Measurements from ENCODE around the gene TANC1.

Gene TANC1

DNA sequence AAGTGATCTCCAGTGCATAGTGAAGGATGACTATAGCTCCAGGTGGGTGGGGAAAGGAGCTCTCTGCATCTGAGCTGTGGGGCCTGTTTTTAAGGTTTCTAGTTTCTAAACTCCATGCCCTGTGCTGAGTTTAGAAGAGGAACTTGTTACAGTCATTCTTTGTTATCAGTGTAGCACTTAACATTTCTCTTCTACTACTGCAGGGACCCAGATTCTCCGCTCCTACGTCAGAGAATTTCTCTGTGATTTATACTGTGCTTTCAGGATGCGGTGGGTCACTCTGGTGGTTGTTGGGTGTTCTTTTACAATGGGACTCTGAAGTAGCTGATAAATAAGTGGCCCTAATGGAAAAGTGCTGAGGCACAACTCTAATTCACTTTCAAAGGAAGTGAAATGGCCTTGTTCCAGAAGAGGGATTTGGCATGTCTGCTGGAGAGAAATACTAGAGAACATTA, 196.0 kb downstream of the TANC1 start:
- H3K23ac ChIP-seq (ENCODE audit: low read length): no peak overlapping the region
- H3K36me3 ChIP-seq (ENCODE audit: control insufficient read depth in 1 of 2, insufficient read depth in 2 of 2, low read length in 2 of 2): peaks cover 13 to 17% of the 10 kb centered on the region in 2 experiments
- no peak overlapping the region for H3K18ac ChIP-seq (ENCODE audit: low read length)
- peaks cover 2 to 4% of the 10 kb centered on the region in 2 experiments for H3K4me1 ChIP-seq (ENCODE audit: control insufficient read depth in 1 of 2, insufficient read depth in 2 of 2, low read length in 2 of 2)
- H3K4ac ChIP-seq (ENCODE audit: low read depth, low read length): no peak overlapping the region
- no peak overlapping the region for H3K4me2 ChIP-seq (ENCODE audit: low read length)
- H3K4me3 ChIP-seq (ENCODE audit: low read depth, low read length): no peak overlapping the region
- no peak overlapping the region for H4K8ac ChIP-seq (ENCODE audit: low read depth, low read length)
- no peak overlapping the region for H3K9ac ChIP-seq (ENCODE audit: low read length)
- no peak overlapping the region for H3K14ac ChIP-seq (ENCODE audit: low read length)
- H2AK5ac ChIP-seq (ENCODE audit: low read length): no peak overlapping the region
- no peak overlapping the region for H2BK12ac ChIP-seq (ENCODE audit: low read length)
- H3K9me3 ChIP-seq (ENCODE audit: insufficient read depth, low read depth, low read length): peaks cover 3% of the 10 kb centered on the region
- no peak overlapping the region for H2AFZ ChIP-seq (ENCODE audit: insufficient read depth, low read length, poor library complexity)
- no peaks in the 10 kb centered on the region for H3K79me2 ChIP-seq (ENCODE audit: control insufficient read depth, insufficient read depth, low read length, poor library complexity)
- H3K27ac ChIP-seq (ENCODE audit: low read depth, low read length): no peak overlapping the region
- no peak for DNase-seq
- no peaks in the 10 kb centered on the region for H3K27me3 ChIP-seq (ENCODE audit: insufficient read depth, low read length)
- H3K79me1 ChIP-seq (ENCODE audit: low read length): no peaks in the 10 kb centered on the region
- no peak overlapping the region for H2BK5ac ChIP-seq (ENCODE audit: low read depth, low read length, poor library complexity)
- H4K91ac ChIP-seq (ENCODE audit: low read depth, low read length): no peak overlapping the region
- H4K12ac ChIP-seq (ENCODE audit: low read depth, low read length): no peak overlapping the region
- no peak overlapping the region for H2BK120ac ChIP-seq (ENCODE audit: insufficient read depth, low read length, poor library complexity)
- no CpG with 5 or more reads among the region's 3 CpGs for WGBS (ENCODE audit: extremely low coverage, insufficient coverage, insufficient read length)

DNA sequence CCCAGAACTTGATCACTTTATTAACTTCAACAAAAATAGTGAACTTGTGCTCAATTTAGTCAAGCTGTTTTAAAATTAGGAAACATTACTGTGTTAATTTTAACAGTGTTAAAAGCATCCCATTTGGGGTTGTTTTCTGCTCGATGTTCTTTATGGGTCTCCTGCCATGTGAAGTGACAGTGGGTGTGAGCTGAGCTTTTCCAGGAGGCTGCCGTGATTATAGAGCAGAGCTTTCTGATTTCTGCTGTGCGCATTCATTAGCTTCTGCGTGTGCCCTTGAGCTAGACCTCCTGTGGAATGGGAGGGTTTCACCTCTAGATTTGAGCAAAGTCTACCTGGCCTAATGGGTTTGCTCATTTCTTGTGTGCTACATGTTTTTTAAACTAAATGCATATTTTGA, 196.6 kb downstream of the TANC1 start:
- H3K9ac ChIP-seq (ENCODE audit: low read length): no peak overlapping the region
- peaks cover 13 to 20% of the 10 kb centered on the region in 2 experiments for H3K36me3 ChIP-seq (ENCODE audit: control insufficient read depth in 1 of 2, insufficient read depth in 2 of 2, low read length in 2 of 2)
- no peak overlapping the region for H2AK5ac ChIP-seq (ENCODE audit: low read length)
- H4K91ac ChIP-seq (ENCODE audit: low read depth, low read length): no peak overlapping the region
- no peak overlapping the region for H3K23ac ChIP-seq (ENCODE audit: low read length)
- H3K14ac ChIP-seq (ENCODE audit: low read length): no peak overlapping the region
- H2BK120ac ChIP-seq (ENCODE audit: insufficient read depth, low read length, poor library complexity): no peak overlapping the region
- no peak overlapping the region for H3K4ac ChIP-seq (ENCODE audit: low read depth, low read length)
- no peaks in the 10 kb centered on the region for H3K79me2 ChIP-seq (ENCODE audit: control insufficient read depth, insufficient read depth, low read length, poor library complexity)
- no peak overlapping the region for H4K12ac ChIP-seq (ENCODE audit: low read depth, low read length)
- H3K4me2 ChIP-seq (ENCODE audit: low read length): no peak overlapping the region
- no peak overlapping the region for H3K4me3 ChIP-seq (ENCODE audit: low read depth, low read length)
- peaks cover 2 to 4% of the 10 kb centered on the region in 2 experiments for H3K4me1 ChIP-seq (ENCODE audit: control insufficient read depth in 1 of 2, insufficient read depth in 2 of 2, low read length in 2 of 2)
- H2BK12ac ChIP-seq (ENCODE audit: low read length): no peak overlapping the region
- H4K8ac ChIP-seq (ENCODE audit: low read depth, low read length): no peak overlapping the region
- no peak for DNase-seq
- H2BK5ac ChIP-seq (ENCODE audit: low read depth, low read length, poor library complexity): no peak overlapping the region
- no CpG with 5 or more reads among the region's 4 CpGs for WGBS (ENCODE audit: extremely low coverage, insufficient coverage, insufficient read length)
- H3K18ac ChIP-seq (ENCODE audit: low read length): no peak overlapping the region
- no peak overlapping the region for H2AFZ ChIP-seq (ENCODE audit: insufficient read depth, low read length, poor library complexity)
- peaks cover 3% of the 10 kb centered on the region for H3K9me3 ChIP-seq (ENCODE audit: insufficient read depth, low read depth, low read length)
- H3K27me3 ChIP-seq (ENCODE audit: insufficient read depth, low read length): no peaks in the 10 kb centered on the region
- H3K27ac ChIP-seq (ENCODE audit: low read depth, low read length): no peak overlapping the region
- no peaks in the 10 kb centered on the region for H3K79me1 ChIP-seq (ENCODE audit: low read length)

- H2BK120ac ChIP-seq (ENCODE audit: insufficient read depth, low read length, poor library complexity): no peak overlapping the region
- H3K9me3 ChIP-seq (ENCODE audit: insufficient read depth, low read depth, low read length): peaks cover 3% of the 10 kb centered on the region
- H3K27ac ChIP-seq (ENCODE audit: low read depth, low read length): no peak overlapping the region
- no peak overlapping the region for H4K12ac ChIP-seq (ENCODE audit: low read depth, low read length)
- no peak overlapping the region for H3K18ac ChIP-seq (ENCODE audit: low read length)
- no peaks in the 10 kb centered on the region for H3K79me2 ChIP-seq (ENCODE audit: control insufficient read depth, insufficient read depth, low read length, poor library complexity)
- H3K14ac ChIP-seq (ENCODE audit: low read length): no peak overlapping the region
- DNase-seq: no peak
- H3K4me3 ChIP-seq (ENCODE audit: low read depth, low read length): no peak overlapping the region
- no peak overlapping the region for H3K9ac ChIP-seq (ENCODE audit: low read length)
- H4K8ac ChIP-seq (ENCODE audit: low read depth, low read length): no peak overlapping the region
- no peaks in the 10 kb centered on the region for H3K4me1 ChIP-seq (ENCODE audit: control insufficient read depth in 1 of 2, insufficient read depth in 2 of 2, low read length in 2 of 2)
- no peak overlapping the region for H3K23ac ChIP-seq (ENCODE audit: low read length)
- H2AK5ac ChIP-seq (ENCODE audit: low read length): no peak overlapping the region
- H2BK12ac ChIP-seq (ENCODE audit: low read length): no peak overlapping the region
- H3K79me1 ChIP-seq (ENCODE audit: low read length): no peaks in the 10 kb centered on the region
- H3K27me3 ChIP-seq (ENCODE audit: insufficient read depth, low read length): no peaks in the 10 kb centered on the region
- no peak overlapping the region for H2AFZ ChIP-seq (ENCODE audit: insufficient read depth, low read length, poor library complexity)
- no peak overlapping the region for H3K4ac ChIP-seq (ENCODE audit: low read depth, low read length)
- no CpG with 5 or more reads among the region's 1 CpG for WGBS (ENCODE audit: extremely low coverage, insufficient coverage, insufficient read length)
- H2BK5ac ChIP-seq (ENCODE audit: low read depth, low read length, poor library complexity): no peak overlapping the region
- H4K91ac ChIP-seq (ENCODE audit: low read depth, low read length): no peak overlapping the region
- H3K4me2 ChIP-seq (ENCODE audit: low read length): no peak overlapping the region
- peaks cover 10 to 25% of the 10 kb centered on the region in 2 experiments for H3K36me3 ChIP-seq (ENCODE audit: control insufficient read depth in 1 of 2, insufficient read depth in 2 of 2, low read length in 2 of 2)
Observed at GRCh38 chr2:159168707-159169106, 200.3 kb downstream of the TANC1 start.

- Histone ChIP-seq H2AFZ (ENCODE audit: insufficient read depth, low read length, poor library complexity) (no peak overlapping the region), H3K23ac (ENCODE audit: low read length) (no peak overlapping the region), H3K9ac (ENCODE audit: low read length) (no peak overlapping the region), H2BK120ac (ENCODE audit: insufficient read depth, low read length, poor library complexity) (no peak overlapping the region), H2AK5ac (ENCODE audit: low read length) (no peak overlapping the region), H3K4me2 (ENCODE audit: low read length) (no peak overlapping the region), H3K4me1 (ENCODE audit: control insufficient read depth in 1 of 2, insufficient read depth in 2 of 2, low read length in 2 of 2) (no peaks in the 10 kb centered on the region), H3K36me3 (ENCODE audit: control insufficient read depth in 1 of 2, insufficient read depth in 2 of 2, low read length in 2 of 2) (peaks cover 10 to 29% of the 10 kb centered on the region in 2 experiments), H3K14ac (ENCODE audit: low read length) (no peak overlapping the region), H2BK5ac (ENCODE audit: low read depth, low read length, poor library complexity) (no peak overlapping the region), H3K79me2 (ENCODE audit: control insufficient read depth, insufficient read depth, low read length, poor library complexity) (no peaks in the 10 kb centered on the region), H4K8ac (ENCODE audit: low read depth, low read length) (no peak overlapping the region), H3K4me3 (ENCODE audit: low read depth, low read length) (no peak overlapping the region), H4K12ac (ENCODE audit: low read depth, low read length) (no peak overlapping the region), H4K91ac (ENCODE audit: low read depth, low read length) (no peak overlapping the region), H3K4ac (ENCODE audit: low read depth, low read length) (no peak overlapping the region), H3K27me3 (ENCODE audit: insufficient read depth, low read length) (no peaks in the 10 kb centered on the region), H2BK12ac (ENCODE audit: low read length) (no peak overlapping the region), H3K27ac (ENCODE audit: low read depth, low read length) (no peak overlapping the region), H3K79me1 (ENCODE audit: low read length) (no peaks in the 10 kb centered on the region), H3K18ac (ENCODE audit: low read length) (no peak overlapping the region), H3K9me3 (ENCODE audit: insufficient read depth, low read depth, low read length) (peaks cover 3% of the 10 kb centered on the region)
- DNase-seq: no peak
- WGBS (ENCODE audit: extremely low coverage, insufficient coverage, insufficient read length): no CpG with 5 or more reads among the region's 6 CpGs
Observed at GRCh38 chr2:159169187-159169586, 200.7 kb downstream of the TANC1 start.

Data from trophoblast cell (in vitro differentiated cells and primary cell).